HG03469 (cell line): ENCODE measurements around the gene CAPZB.

ENCODE experiments used
- ATAC-seq: cut with Tn5 transposase; IDR thresholded peaks from one replicate; pipeline ENCODE4 v1.9.1; 2021; ENCODE audit warnings: mild to moderate bottlenecking, moderate library complexity, moderate number of reproducible peaks; ENCODE audit not compliant: unreplicated experiment

Gene CAPZB

GRCh38 chr1:19432943-19433718 lies 52.2 kb downstream of the CAPZB start:
- no peak for ATAC-seq

GRCh38 chr1:19430121-19431068 lies 54.9 kb downstream of the CAPZB start:
- no peak for ATAC-seq

- no peak for ATAC-seq
Measured at GRCh38 chr1:19429611-19430010, 55.7 kb downstream of the CAPZB start.

- no peak for ATAC-seq
Measured at GRCh38 chr1:19427087-19427781, 58.1 kb downstream of the CAPZB start.

GRCh38 chr1:19426294-19427086 lies 58.8 kb downstream of the CAPZB start:
- no peak for ATAC-seq

- ATAC-seq, result no peak
Measured at GRCh38 chr1:19425646-19426239, 59.6 kb downstream of the CAPZB start.

GRCh38 chr1:19424651-19425570 lies 60.4 kb downstream of the CAPZB start:
- no peak for ATAC-seq

GRCh38 chr1:19423130-19423529 lies 62.2 kb downstream of the CAPZB start:
- ATAC-seq, result no peak

GRCh38 chr1:19421365-19421764 lies 64.0 kb downstream of the CAPZB start:
- ATAC-seq, result no peak

GRCh38 chr1:19420606-19421005 lies 64.7 kb downstream of the CAPZB start:
- no peak for ATAC-seq

- no peak for ATAC-seq
Measured at GRCh38 chr1:19419691-19420090, 65.6 kb downstream of the CAPZB start.

- no peak for ATAC-seq
Measured at GRCh38 chr1:19418503-19418971, 66.8 kb downstream of the CAPZB start.

- ATAC-seq, result no peak
Measured at GRCh38 chr1:19416921-19417470, 68.3 kb downstream of the CAPZB start.

- no peak for ATAC-seq
Measured at GRCh38 chr1:19416145-19416544, 69.2 kb downstream of the CAPZB start.

- ATAC-seq, result no peak
Measured at GRCh38 chr1:19414515-19415121, 70.7 kb downstream of the CAPZB start.

- no peak for ATAC-seq
Measured at GRCh38 chr1:19413999-19414398, 71.3 kb downstream of the CAPZB start.

GRCh38 chr1:19412654-19413053 lies 72.7 kb downstream of the CAPZB start:
- no peak for ATAC-seq

- ATAC-seq, result no peak
Measured at GRCh38 chr1:19411612-19412011, 73.7 kb downstream of the CAPZB start.
